H1 (cell line): ENCODE measurements around the gene CPSF4L. TPM values are rescaled to one million over a fixed set of nuclear protein-coding genes. Genes with fewer than 3 reads are reported as not detected.

Source experiments
- BACH1 ChIP-seq: IDR thresholded peaks from 2 replicates; pipeline ENCODE4 v1.6.1; 2012; ENCODE audit warnings: low read length, improper control_type of control experiment
- CREB1 ChIP-seq: IDR thresholded peaks from 2 replicates; pipeline ENCODE4 v1.6.1; 2012; ENCODE audit warnings: inconsistent platforms
- CTBP2 ChIP-seq: IDR thresholded peaks from 2 replicates; pipeline ENCODE4 v1.7.0; 2011; ENCODE audit warnings: borderline replicate concordance, mild to moderate bottlenecking, moderate library complexity, mixed read lengths, low read length; ENCODE audit not compliant: insufficient read depth, insufficient read length
- MAFK ChIP-seq: IDR thresholded peaks from 2 replicates; pipeline ENCODE4 v1.6.1; 2012; ENCODE audit warnings: low read depth, mild to moderate bottlenecking, improper control_type of control experiment, low read length
- MAX ChIP-seq: IDR thresholded peaks from 2 replicates; pipeline ENCODE4 v1.6.1; 2012; ENCODE audit warnings: inconsistent platforms
- NRF1 ChIP-seq: IDR thresholded peaks from 2 replicates; pipeline ENCODE4 v1.6.1; 2011; ENCODE audit warnings: mild to moderate bottlenecking, low read depth, low read length, improper control_type of control experiment
- POLR2AphosphoS5 ChIP-seq: IDR thresholded peaks from 2 replicates; pipeline ENCODE4 v1.6.1; 2011; ENCODE audit warnings: low read depth, low read length
- TAF1 ChIP-seq: IDR thresholded peaks from 2 replicates; pipeline ENCODE4 v1.6.1; 2011; ENCODE audit warnings: mild to moderate bottlenecking, low read depth, low read length
- TBP ChIP-seq: IDR thresholded peaks from 2 replicates; pipeline ENCODE4 v1.6.1; 2011; ENCODE audit warnings: low read depth, low read length, improper control_type of control experiment
- ZNF274 ChIP-seq: IDR thresholded peaks from 2 replicates; pipeline ENCODE4 v1.7.0; 2012; ENCODE audit warnings: low read length, borderline replicate concordance; ENCODE audit errors: extremely low read depth
- polyA plus RNA-seq, 7 experiments: library from polyadenylated mRNA; depleted of rRNA in 3 of 7; stranded (reverse) in 5 of 7; unstranded in 2 of 7; fragments of >200 nt in 5 of 7; fragments of 200-250 nt in 2 of 7; gene quantifications; 1 replicate in 5 of 7; 2 replicates in 1 of 7; 4 replicates in 1 of 7; pipeline versions ENCODE4 v1.2.1 to v1.2.3, GENCODE V29; 2011 to 2013; ENCODE audit warnings: missing spikeins in 2 of 7, mixed read lengths in 2 of 7
- total RNA-seq: library from RNA; stranded (reverse); fragmentation: NEBNext Ultra II Directional; extraction: Animal tissue kit (Norgen Biotek cat#: 25700); gene quantifications from 2 replicates; pipeline ENCODE4 v1.2.1, GENCODE V29; 2021
- TF ChIP-seq, protein P1 (sequence below): fragments of 300-600 bp; sonication (generic); IDR thresholded peaks from 2 replicates; pipeline ENCODE4 v1.7.1; 2012; ENCODE audit warnings: low read length, moderate library complexity, mild to moderate bottlenecking, inconsistent platforms; ENCODE audit not compliant: insufficient replicate concordance

The CPSF4L gene
- total and polyA plus RNA-seq, 2 of the 8 experiments (the other 6 are each of a cell fraction or from before 2014, with no cell fraction given) = not detected

DNA sequence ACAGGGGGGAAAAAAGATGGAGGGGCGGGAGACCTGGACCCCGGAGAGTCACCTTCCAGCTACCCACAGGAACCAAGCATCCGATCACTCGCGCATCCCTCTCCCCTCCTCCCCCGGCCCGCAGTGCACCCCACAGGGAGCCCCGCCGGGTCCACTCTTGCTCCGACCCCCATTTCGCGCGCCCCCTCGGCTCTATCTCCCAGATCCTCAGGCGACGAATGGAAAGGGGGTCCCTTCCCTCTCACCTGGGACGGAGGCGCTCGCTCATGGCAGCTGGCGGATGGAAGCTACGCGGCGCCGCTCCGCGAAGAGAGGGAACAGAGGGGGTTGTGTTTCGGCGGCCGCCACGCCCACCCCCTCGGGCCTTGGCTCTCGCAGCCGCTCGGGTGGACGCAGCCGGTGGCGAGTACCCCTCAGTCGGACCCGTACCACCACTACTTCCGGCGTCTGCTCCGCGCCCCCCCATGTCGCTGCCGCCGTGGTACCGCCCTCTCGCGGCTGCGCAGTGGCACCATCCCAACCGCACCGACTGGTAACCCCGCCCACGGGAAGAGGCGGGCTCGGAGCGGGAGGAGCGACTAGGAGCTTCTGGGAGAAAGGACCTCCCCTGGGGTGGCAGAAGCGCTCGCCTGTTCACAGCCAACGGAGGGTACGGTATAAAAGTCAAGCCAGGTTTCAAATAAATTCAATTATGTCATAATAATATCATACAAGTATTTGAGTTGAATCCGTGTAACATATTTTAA is 29.7 kb downstream of the CPSF4L start (continued):
- TF ChIP-seq, protein P1, sequence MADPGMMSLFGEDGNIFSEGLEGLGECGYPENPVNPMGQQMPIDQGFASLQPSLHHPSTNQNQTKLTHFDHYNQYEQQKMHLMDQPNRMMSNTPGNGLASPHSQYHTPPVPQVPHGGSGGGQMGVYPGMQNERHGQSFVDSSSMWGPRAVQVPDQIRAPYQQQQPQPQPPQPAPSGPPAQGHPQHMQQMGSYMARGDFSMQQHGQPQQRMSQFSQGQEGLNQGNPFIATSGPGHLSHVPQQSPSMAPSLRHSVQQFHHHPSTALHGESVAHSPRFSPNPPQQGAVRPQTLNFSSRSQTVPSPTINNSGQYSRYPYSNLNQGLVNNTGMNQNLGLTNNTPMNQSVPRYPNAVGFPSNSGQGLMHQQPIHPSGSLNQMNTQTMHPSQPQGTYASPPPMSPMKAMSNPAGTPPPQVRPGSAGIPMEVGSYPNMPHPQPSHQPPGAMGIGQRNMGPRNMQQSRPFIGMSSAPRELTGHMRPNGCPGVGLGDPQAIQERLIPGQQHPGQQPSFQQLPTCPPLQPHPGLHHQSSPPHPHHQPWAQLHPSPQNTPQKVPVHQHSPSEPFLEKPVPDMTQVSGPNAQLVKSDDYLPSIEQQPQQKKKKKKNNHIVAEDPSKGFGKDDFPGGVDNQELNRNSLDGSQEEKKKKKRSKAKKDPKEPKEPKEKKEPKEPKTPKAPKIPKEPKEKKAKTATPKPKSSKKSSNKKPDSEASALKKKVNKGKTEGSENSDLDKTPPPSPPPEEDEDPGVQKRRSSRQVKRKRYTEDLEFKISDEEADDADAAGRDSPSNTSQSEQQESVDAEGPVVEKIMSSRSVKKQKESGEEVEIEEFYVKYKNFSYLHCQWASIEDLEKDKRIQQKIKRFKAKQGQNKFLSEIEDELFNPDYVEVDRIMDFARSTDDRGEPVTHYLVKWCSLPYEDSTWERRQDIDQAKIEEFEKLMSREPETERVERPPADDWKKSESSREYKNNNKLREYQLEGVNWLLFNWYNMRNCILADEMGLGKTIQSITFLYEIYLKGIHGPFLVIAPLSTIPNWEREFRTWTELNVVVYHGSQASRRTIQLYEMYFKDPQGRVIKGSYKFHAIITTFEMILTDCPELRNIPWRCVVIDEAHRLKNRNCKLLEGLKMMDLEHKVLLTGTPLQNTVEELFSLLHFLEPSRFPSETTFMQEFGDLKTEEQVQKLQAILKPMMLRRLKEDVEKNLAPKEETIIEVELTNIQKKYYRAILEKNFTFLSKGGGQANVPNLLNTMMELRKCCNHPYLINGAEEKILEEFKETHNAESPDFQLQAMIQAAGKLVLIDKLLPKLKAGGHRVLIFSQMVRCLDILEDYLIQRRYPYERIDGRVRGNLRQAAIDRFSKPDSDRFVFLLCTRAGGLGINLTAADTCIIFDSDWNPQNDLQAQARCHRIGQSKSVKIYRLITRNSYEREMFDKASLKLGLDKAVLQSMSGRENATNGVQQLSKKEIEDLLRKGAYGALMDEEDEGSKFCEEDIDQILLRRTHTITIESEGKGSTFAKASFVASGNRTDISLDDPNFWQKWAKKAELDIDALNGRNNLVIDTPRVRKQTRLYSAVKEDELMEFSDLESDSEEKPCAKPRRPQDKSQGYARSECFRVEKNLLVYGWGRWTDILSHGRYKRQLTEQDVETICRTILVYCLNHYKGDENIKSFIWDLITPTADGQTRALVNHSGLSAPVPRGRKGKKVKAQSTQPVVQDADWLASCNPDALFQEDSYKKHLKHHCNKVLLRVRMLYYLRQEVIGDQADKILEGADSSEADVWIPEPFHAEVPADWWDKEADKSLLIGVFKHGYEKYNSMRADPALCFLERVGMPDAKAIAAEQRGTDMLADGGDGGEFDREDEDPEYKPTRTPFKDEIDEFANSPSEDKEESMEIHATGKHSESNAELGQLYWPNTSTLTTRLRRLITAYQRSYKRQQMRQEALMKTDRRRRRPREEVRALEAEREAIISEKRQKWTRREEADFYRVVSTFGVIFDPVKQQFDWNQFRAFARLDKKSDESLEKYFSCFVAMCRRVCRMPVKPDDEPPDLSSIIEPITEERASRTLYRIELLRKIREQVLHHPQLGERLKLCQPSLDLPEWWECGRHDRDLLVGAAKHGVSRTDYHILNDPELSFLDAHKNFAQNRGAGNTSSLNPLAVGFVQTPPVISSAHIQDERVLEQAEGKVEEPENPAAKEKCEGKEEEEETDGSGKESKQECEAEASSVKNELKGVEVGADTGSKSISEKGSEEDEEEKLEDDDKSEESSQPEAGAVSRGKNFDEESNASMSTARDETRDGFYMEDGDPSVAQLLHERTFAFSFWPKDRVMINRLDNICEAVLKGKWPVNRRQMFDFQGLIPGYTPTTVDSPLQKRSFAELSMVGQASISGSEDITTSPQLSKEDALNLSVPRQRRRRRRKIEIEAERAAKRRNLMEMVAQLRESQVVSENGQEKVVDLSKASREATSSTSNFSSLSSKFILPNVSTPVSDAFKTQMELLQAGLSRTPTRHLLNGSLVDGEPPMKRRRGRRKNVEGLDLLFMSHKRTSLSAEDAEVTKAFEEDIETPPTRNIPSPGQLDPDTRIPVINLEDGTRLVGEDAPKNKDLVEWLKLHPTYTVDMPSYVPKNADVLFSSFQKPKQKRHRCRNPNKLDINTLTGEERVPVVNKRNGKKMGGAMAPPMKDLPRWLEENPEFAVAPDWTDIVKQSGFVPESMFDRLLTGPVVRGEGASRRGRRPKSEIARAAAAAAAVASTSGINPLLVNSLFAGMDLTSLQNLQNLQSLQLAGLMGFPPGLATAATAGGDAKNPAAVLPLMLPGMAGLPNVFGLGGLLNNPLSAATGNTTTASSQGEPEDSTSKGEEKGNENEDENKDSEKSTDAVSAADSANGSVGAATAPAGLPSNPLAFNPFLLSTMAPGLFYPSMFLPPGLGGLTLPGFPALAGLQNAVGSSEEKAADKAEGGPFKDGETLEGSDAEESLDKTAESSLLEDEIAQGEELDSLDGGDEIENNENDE = no peak
- TF ChIP-seq TAF1 (peak; percentile 67; the same call in 1 of the 2 replicates), CREB1 (no peak; the same call in 1 of the 2 replicates), CTBP2 (no peak), POLR2AphosphoS5 (peak; percentile 67; the same call in 1 of the 2 replicates), NRF1 (peak; percentile 92), MAX (peak; percentile 63), TBP (peak; percentile 67; the same call in 1 of the 2 replicates), ZNF274 (no peak), BACH1 (no peak), MAFK (no peak)
